Effector memory CD4-positive, alpha-beta T cell (primary cell): ENCODE results near the gene NEK2.
"Not testable (repeated sequence)": the region's sequence is repeated elsewhere in the genome, so short reads cannot be mapped to it uniquely, and the experiment has no call there.

Source experiments
- DNase-seq, 3 donors: peaks; one replicate each; pipeline ENCODE4 v3.0.0-alpha.2; 2020
- H3K27ac ChIP-seq: 2 replicates; pipeline ENCODE4 v1.7.0; 2013; ENCODE audit warnings: mild to moderate bottlenecking, low read length, moderate library complexity; ENCODE audit not compliant: insufficient read depth, poor library complexity, severe bottlenecking
- H3K27me3 ChIP-seq: replicated peaks from 2 replicates; pipeline ENCODE4 v1.7.0; 2013; ENCODE audit warnings: mild to moderate bottlenecking, low read length; ENCODE audit not compliant: insufficient read depth, control insufficient read depth, poor library complexity, severe bottlenecking
- H3K36me3 ChIP-seq: 2 replicates; pipeline ENCODE4 v1.7.0; 2013; ENCODE audit warnings: mild to moderate bottlenecking, low read length, moderate library complexity; ENCODE audit not compliant: control insufficient read depth, insufficient read depth
- H3K4me1 ChIP-seq: 2 replicates; pipeline ENCODE4 v1.7.0; 2013; ENCODE audit warnings: low read length, mild to moderate bottlenecking; ENCODE audit not compliant: control insufficient read depth, insufficient read depth, poor library complexity, severe bottlenecking
- H3K4me3 ChIP-seq: 2 replicates; pipeline ENCODE4 v1.7.0; 2013; ENCODE audit warnings: low read length, low read depth, mild to moderate bottlenecking; ENCODE audit not compliant: insufficient read depth, poor library complexity, severe bottlenecking
- H3K9me3 ChIP-seq: 2 replicates; pipeline ENCODE4 v1.7.0; 2013; ENCODE audit warnings: mild to moderate bottlenecking, low read length, moderate library complexity; ENCODE audit not compliant: control insufficient read depth

The NEK2 gene

DNA sequence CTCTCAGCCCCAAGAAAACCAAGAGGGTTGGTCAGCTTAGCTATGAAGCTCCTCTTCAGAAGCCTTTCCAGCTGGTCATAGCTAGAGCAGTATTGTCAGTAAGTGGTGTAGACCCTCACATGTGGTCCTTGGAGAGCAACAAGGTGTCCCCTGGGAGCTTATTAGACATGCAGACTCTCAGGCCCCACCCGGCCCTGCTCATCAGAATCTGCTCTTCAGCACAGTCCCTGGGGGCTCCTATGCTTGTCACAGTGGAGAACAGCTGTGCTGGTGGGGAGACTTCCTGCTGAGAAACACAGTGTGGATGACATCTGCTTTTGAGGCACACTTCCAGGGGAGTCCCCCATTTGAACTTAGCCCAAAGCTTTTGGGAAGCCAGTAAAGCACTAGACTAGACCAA is 21.9 kb upstream of the NEK2 start:
- Histone ChIP-seq H3K36me3 (no peaks in the 10 kb centered on the region), H3K4me1 (no peaks in the 10 kb centered on the region), H3K9me3 (no peaks in the 10 kb centered on the region), H3K27me3 (no peaks in the 10 kb centered on the region), H3K27ac (no peak overlapping the region), H3K4me3 (no peak overlapping the region)
- no peak for DNase-seq

DNA sequence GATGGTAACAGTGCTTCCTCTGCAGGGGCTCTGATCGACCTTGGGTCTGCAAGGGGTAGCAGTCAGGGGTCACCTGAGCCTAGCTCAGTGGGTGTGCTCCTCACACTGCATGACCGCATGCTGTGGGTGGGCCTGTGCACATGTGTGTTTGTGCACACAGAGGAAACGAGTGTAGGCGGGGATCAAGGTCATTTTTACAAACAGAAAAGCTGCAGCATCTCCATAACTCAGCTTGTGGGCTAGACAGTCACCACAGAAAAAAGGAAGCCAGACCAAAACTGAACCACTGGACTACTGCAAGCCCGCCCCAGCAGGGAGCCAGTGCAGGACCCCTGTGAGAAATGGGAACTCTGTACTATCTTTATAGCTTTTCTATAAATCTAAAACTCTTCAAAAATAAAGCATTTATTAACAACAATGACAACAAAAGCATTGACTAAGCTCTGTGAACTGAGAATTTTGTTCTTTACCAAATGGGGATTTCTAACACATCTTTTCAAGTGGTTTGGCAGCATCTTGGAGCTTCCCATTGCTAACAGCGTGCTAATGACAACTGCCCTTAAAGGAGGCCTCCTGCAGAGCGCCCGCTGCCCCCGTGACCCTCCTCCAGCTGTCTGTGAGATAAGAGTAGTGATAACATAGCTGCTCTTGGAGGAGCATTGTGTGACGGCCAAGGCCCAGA is 19.9 kb upstream of the NEK2 start:
- no peak overlapping the region for H3K27ac ChIP-seq

DNA sequence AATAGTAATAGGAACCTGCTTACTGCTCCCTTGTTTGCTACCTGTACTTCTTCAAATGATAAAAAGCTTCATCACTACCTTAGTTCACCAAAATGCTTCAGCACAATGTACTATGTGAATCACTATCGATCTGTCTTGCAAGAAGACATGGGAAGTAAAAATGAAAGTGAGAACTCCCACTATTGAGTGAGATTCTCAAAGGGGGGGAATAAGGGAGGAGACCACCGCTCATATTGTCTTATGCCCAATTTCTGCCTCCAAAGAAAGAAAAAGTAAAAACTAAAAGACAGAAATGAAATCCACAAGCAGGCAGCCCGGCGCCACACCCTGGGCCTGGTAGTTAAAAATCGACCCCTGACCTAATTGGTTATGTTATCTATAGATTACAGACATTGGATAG is 18.5 kb upstream of the NEK2 start:
- not testable (repeated sequence) for H3K9me3 ChIP-seq, DNase-seq, H3K36me3 ChIP-seq, H3K27ac ChIP-seq, H3K4me3 ChIP-seq, H3K27me3 ChIP-seq, H3K4me1 ChIP-seq

More for the DNA sequence above, 19.9 kb upstream of the NEK2 start:
- no peaks in the 10 kb centered on the region for H3K36me3 ChIP-seq
- H3K27me3 ChIP-seq = no peaks in the 10 kb centered on the region
- no peak overlapping the region for H3K4me3 ChIP-seq
- H3K4me1 ChIP-seq = no peaks in the 10 kb centered on the region
- DNase-seq = no peak
- no peaks in the 10 kb centered on the region for H3K9me3 ChIP-seq

DNA sequence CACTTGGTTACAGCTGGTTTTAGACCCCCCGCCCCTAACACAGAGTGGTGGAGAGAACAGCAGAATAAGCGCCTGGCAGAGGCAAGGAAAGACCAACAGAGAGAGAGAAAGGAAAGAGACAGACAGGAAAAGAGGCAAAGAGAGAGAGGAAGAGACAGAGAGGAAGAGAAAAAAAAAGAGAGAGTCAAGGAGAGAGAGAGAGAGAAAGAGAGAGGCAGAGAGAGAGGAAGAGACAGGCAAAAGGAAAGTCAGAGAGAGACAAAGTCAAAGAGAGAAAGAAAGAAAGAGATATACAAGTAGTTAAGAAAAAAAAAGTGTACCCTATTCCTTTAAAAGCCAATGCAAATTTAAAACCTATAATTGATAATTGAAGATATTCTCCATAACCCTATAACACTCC is 13.0 kb upstream of the NEK2 start:
- Histone ChIP-seq H3K27ac (no peak overlapping the region), H3K4me3 (no peak overlapping the region), H3K27me3 (no peaks in the 10 kb centered on the region), H3K36me3 (no peaks in the 10 kb centered on the region), H3K4me1 (no peaks in the 10 kb centered on the region), H3K9me3 (no peaks in the 10 kb centered on the region)
- no peak for DNase-seq

DNA sequence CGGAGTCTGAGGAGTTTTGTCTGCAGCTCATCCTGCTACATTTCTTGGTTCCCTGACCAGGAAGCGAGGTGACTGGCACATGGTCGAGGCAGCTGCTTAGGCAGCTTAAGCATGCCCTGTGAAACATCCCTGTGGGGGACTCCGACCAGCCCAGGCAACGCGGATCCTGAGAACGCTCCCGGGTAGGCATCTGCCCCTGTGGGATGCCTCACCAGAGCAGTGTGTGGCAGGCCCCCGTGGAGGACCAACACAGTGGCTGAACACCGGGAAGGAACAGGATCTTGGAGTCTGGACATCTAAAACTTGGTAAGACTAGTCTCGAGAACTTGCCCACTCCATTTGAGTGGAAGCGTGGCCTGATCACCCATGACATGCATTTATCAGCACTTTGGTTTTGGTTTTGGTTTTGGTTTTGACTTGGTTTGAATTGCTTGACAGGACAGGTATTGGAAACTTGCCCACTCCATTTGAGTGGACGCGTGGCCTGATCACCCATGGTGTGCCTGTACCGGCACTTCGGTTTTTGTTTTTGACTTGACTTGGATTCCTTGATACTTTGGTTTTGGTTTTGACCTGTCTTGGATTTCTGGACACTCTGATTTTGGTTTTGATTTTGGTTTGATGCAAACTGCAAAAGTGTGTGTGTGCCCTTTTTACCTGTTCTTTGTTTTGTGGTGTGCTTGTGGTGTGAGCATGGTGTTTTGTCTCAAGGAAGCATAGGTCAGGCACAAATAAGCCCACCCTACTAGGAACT is 12.2 kb upstream of the NEK2 start:
- no peak overlapping the region for H3K4me3 ChIP-seq
- H3K4me1 ChIP-seq = no peaks in the 10 kb centered on the region
- no peaks in the 10 kb centered on the region for H3K27me3 ChIP-seq
- H3K9me3 ChIP-seq = no peaks in the 10 kb centered on the region
- no peak for DNase-seq
- H3K36me3 ChIP-seq = no peaks in the 10 kb centered on the region
- no peak overlapping the region for H3K27ac ChIP-seq

DNA sequence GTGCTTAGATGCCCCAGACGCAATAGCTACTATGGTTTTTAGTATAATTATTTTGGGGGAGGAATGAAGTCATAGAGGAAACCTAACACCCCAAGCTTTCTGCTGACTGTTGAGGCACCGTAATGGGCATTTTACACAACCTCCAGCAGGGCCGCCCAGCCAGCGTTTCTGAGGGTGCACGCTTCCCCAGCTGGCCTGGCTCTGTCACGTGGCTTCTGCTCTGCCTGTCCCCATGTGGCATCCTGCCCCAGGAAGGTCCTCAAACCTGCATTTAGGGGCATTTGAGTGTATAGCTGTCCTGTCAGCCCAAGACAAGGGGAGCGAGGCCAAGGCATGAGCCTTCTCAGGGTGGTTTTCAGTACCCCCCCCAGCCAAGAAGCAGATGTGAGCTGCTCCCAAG is 10.4 kb upstream of the NEK2 start:
- Histone ChIP-seq H3K27ac (no peak overlapping the region), H3K27me3 (no peaks in the 10 kb centered on the region), H3K4me1 (no peaks in the 10 kb centered on the region), H3K9me3 (no peaks in the 10 kb centered on the region), H3K36me3 (no peaks in the 10 kb centered on the region), H3K4me3 (no peak overlapping the region)
- no peak for DNase-seq

DNA sequence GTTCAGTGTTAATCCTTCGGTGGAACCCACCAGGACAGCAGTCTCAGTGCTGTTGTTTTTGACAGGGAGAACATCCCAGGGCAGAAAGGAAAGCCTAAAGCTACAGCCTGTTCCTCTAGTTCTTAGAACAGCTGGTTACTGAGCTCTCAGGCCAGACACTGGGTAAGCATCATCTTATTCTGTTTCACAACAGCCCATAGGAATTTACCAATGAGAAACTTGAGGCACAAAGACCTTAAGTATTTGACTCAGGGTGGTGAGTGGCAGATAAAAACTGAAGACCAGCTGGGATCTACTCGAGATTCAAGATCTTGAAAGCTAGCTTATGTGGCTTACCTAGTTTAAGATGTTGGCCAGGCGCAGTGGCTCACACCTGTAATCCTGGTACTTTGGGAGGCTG is 9.4 kb upstream of the NEK2 start:
- Histone ChIP-seq H3K4me3 (no peak overlapping the region), H3K36me3 (no peaks in the 10 kb centered on the region), H3K9me3 (no peaks in the 10 kb centered on the region), H3K27ac (no peak overlapping the region), H3K27me3 (no peaks in the 10 kb centered on the region), H3K4me1 (no peaks in the 10 kb centered on the region)
- DNase-seq = no peak

DNA sequence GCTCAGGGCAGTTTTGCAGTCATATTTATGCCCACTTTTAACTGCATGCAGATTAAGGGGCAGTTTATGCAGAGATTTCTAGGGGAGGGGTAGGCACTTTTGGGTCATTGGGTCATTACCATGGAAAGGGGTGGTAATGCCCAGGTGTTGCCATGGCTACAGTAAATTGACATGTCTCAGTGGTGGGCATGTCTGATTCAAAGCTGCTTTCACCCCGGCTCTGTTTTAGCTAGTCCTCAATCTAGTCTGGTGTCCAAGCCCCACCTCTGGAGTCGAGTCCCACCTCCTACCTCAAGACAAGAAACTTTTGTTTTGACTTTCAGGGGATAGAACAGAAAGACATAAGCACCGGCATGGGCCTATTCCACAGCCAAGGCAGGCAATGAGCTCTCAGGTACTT is 8.9 kb upstream of the NEK2 start:
- Histone ChIP-seq H3K27ac (no peak overlapping the region), H3K4me3 (no peak overlapping the region), H3K9me3 (no peaks in the 10 kb centered on the region), H3K27me3 (no peaks in the 10 kb centered on the region), H3K36me3 (no peaks in the 10 kb centered on the region), H3K4me1 (no peaks in the 10 kb centered on the region)
- no peak for DNase-seq

DNA sequence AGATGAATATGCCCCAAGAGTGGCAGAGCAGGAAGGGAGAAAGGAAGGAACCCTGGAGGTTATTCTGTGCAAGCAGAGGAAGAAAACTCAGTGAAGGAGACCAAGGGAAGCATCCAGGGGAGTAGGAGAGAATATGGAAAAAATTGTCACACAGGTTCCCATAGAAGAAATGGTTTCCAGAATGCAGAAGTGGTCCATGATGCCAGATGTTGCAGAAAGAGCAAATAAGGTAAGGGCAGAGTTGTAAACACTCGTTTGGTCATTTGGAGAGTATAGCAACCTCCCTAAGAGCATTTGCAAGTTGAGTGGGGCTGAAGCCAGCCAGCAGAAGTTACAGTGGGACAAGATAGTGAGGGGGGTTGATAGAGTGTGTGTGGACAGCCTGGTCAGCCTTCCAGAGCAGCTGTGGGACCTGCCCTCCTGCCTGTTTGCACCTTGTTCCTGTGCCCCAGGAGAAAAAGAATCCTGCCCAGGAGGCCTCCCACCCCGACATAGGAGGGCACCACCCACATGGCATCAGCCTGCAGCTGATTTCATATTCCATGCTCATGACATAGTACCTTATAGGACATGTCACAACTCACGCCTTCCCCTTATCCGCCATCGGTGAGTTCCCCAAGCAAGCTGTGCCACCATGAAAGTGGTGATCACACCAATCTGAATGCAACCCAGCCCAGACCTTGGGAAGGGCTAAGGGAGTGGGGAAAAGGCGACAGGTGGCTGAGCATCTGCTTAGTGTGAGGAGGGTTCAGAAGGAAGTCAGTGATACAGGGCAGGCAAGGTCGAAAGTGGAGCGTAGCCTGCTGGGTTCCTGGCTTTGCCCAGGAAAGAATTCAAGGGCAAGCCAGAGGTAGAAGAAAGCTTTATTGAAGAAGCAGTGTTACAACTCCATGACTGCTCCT is 8.2 kb upstream of the NEK2 start:
- no peaks in the 10 kb centered on the region for H3K27me3 ChIP-seq
- no peaks in the 10 kb centered on the region for H3K9me3 ChIP-seq
- H3K27ac ChIP-seq = no peak overlapping the region
- H3K4me1 ChIP-seq = no peaks in the 10 kb centered on the region
- no peaks in the 10 kb centered on the region for H3K36me3 ChIP-seq
- no peak overlapping the region for H3K4me3 ChIP-seq
- DNase-seq = no peak

DNA sequence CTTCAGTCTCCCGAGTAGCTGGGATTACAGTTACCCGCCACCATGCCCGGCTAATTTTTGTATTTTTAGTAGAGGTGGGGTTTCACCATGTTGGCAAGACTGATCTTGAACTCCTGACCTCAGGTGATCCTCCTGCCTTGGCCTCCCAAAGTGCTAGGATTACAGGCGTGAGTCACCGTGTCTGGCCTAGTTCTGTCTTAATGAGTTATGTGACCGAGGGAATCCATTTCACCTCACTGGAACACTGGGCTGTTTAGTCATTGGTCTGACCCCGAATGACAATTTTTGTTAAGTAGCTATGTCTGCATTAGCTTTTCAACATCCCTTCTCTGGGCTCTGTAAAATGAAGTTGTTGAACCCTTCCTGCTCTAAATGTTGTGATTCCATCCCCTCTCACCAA is 6.8 kb upstream of the NEK2 start:
- H3K36me3 ChIP-seq, H3K9me3 ChIP-seq, H3K27ac ChIP-seq, H3K4me3 ChIP-seq, H3K27me3 ChIP-seq, H3K4me1 ChIP-seq, DNase-seq: not testable (repeated sequence)
